ENCODE data around the gene FOXP1. TPM values are rescaled to one million over a fixed set of nuclear protein-coding genes. Genes with fewer than 3 reads are reported as not detected.

FOXP1 gene
- total RNA-seq, 1 donor: 55.7 TPM

- TF ChIP-seq CTCF (IDR thresholded peaks at IDR 0.05; ENCODE audit: insufficient read depth, low read depth, low read length): no peak
- no peak for DNase-seq (ENCODE audit: low read depth)
- H3K4me3 ChIP-seq (ENCODE audit: low read depth, low read length): no peak overlapping the region
Measured at GRCh38 chr3:70972855-70973254, 610.7 kb downstream of the FOXP1 start.

GRCh38 chr3:70970952-70971351 lies 612.6 kb downstream of the FOXP1 start:
- no peak for TF ChIP-seq CTCF (IDR thresholded peaks at IDR 0.05; ENCODE audit: insufficient read depth, low read depth, low read length)
- no peak for DNase-seq (ENCODE audit: low read depth)
- no peak overlapping the region for H3K4me3 ChIP-seq (ENCODE audit: low read depth, low read length)

GRCh38 chr3:70970171-70970570 lies 613.4 kb downstream of the FOXP1 start:
- no peak for TF ChIP-seq CTCF (IDR thresholded peaks at IDR 0.05; ENCODE audit: insufficient read depth, low read depth, low read length)
- DNase-seq (ENCODE audit: low read depth): no peak
- H3K4me3 ChIP-seq (ENCODE audit: low read depth, low read length): no peak overlapping the region

GRCh38 chr3:70963431-70964275 lies 619.9 kb downstream of the FOXP1 start:
- H3K4me3 ChIP-seq (ENCODE audit: low read depth, low read length): no peak overlapping the region
- TF ChIP-seq CTCF (IDR thresholded peaks at IDR 0.05; ENCODE audit: insufficient read depth, low read depth, low read length): no peak
- no peak for DNase-seq (ENCODE audit: low read depth)

- DNase-seq (ENCODE audit: low read depth): no peak
- no peak for TF ChIP-seq CTCF (IDR thresholded peaks at IDR 0.05; ENCODE audit: insufficient read depth, low read depth, low read length)
- H3K4me3 ChIP-seq (ENCODE audit: low read depth, low read length): no peak overlapping the region
Measured at GRCh38 chr3:70959506-70960291, 623.8 kb downstream of the FOXP1 start.

GRCh38 chr3:70952033-70952747 lies 631.3 kb downstream of the FOXP1 start:
- DNase-seq (ENCODE audit: low read depth): peak; percentile 12
- H3K4me3 ChIP-seq (ENCODE audit: low read depth, low read length): no peak overlapping the region
- no peak for TF ChIP-seq CTCF (IDR thresholded peaks at IDR 0.05; ENCODE audit: insufficient read depth, low read depth, low read length)
